Fibroblast of peridontal ligament (primary cell): ENCODE data around the gene SCLY.
"Not testable (repeated sequence)": the region's sequence is repeated elsewhere in the genome, so short reads cannot be mapped to it uniquely, and the experiment has no call there.

Experiments
- DNase-seq: peaks from one replicate; pipeline ENCODE4 v3.0.0-alpha.2; 2010; ENCODE audit errors: extremely low read depth

The SCLY gene

GRCh38 chr2:238040918-238041317, 19.9 kb upstream of the SCLY start:
- DNase-seq, result no peak

GRCh38 chr2:238042090-238042489, 18.7 kb upstream of the SCLY start:
- no peak for DNase-seq

GRCh38 chr2:238042849-238043584, 17.8 kb upstream of the SCLY start:
- DNase-seq, result no peak

DNA sequence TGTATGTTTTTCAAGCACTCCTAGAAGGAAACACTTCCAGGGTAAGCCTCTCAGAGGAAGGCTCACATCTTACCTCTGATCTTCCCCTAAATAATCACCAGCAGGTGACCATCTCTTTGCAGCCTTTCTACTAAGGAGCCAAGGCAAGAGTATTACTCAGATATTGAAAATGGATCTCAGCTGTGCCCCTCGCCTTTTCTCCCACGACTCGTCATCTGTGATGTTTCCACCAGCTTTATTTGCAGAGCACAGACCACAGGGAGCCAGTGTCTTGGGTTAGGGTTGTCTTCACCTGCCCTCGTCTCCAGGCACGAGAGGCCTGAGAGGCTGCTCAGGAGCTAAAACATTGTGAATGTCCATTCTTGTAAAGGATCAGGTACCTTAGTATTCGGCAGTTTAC, 16.9 kb upstream of the SCLY start:
- DNase-seq, result no peak

- no peak for DNase-seq
Measured at GRCh38 chr2:238045575-238045974, 15.2 kb upstream of the SCLY start.

DNA sequence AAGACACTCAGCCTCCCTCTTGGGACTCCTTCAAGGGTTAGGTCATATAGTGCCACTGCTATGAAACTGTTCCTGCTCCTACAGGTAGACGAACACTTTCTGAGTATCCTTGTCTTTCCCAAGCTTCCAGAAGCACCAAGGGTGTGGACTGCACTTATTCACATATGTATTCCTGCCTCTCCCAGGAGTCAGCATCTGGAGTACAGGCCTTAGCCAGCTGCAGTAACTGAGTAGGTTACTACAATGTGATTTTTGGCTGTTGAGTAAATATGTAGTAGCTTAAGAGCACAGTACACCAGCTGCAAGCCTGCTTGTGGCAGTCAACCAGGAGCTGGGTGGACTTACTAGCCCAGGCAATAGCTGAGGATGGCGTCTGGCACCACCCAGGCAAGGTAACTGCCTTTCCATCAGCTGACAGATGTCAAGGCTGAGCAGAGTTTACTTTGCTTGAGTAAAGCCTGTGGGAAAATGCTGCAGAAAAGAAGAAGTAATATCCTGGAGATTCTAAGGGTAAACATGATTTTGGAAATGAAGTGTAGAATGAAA, 14.0 kb upstream of the SCLY start:
- no peak for DNase-seq

DNA sequence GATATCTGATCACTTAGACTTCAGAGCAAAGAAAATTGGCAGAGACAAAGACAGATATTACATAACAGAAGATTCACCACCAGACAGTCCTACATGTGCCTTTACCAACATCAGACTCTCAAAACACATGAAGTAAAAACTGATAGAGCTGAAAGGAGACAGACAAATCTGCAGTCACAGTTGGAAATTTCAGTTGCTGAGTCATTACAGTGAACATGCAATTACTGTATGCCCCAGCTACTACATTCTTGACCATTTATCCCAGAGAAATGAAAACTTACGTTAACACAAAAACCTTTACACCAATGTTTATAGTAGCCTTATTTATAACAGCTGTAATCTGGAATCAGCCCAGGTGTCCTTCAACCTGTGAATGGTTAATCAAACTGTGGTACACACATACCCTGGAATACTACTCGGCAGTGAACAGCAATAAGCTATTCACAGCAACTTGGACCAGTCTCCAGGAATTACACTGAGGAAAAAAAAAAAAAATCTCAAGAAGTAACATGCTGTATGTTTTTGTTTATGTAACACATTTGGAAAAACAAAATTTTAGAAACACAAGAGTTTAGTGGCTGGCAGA, 7.5 kb upstream of the SCLY start:
- DNase-seq, result peak; percentile 67

- DNase-seq, result no peak
Measured at GRCh38 chr2:238055841-238056240, 5.0 kb upstream of the SCLY start.

DNA sequence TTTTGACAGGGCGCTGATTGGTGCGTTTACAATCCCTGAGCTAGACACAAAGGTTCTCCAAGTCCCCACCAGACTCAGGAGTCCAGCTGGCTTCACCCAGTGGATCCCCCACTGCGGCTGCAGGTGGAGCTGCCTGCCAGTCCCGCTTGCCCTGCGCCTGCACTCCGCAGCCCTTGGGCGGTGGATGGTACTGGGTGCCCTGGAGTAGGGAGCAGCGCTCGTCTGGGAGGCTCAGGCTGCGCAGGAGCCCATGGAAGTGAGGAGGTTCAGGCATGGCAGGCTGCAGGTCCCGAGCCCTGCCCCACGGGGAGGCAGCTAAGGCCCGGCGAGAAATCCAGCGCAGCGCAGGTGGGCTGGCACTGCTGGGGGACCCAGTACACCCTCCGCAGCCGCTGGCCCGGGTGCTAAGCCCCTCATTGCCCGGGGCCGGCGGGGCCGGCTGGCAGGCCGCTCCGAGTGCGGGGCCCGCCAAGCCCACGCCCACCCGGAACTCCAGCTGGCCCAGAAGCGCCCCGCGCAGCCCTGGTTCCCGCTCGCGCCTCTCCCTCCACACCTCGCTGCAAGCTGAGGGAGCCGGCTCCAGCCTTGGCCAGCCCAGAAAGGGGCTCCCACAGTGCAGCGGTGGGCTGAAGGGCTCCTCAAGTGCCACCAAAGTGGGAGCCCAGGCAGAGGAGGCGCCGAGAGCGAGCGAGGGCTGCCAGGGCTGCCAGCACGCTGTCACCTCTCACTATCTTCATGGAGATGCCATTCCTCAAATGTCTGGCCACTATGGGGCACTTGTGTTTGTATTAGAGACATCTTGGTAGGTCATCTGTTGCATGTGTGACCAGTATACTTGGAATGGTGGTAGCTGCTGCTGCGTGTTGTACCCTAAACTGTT, 2.9 kb upstream of the SCLY start:
- DNase-seq, result not testable (repeated sequence)

DNA sequence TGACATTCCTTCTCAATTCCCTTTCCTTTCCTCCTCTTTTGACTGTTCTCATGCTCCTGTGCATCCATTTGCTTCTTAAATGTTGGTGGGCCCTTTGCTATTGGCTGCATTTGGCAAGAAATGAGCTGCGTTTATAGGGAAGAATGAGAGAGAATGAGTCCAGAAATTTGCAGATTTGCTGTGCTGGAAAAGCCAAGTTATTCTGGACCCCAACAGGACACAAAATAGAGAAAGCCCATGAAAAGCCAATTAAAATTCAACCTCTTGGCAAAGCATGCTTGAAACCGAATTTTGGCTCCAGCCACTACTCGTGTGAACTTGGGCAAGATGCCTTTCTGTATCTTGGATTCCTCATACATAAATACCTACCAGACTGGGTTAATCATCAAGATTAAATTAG, 1.3 kb upstream of the SCLY start:
- DNase-seq, result no peak

- DNase-seq, result peak; percentile 40
Measured at GRCh38 chr2:238060096-238060541, 682 bp upstream of the SCLY start.

DNA sequence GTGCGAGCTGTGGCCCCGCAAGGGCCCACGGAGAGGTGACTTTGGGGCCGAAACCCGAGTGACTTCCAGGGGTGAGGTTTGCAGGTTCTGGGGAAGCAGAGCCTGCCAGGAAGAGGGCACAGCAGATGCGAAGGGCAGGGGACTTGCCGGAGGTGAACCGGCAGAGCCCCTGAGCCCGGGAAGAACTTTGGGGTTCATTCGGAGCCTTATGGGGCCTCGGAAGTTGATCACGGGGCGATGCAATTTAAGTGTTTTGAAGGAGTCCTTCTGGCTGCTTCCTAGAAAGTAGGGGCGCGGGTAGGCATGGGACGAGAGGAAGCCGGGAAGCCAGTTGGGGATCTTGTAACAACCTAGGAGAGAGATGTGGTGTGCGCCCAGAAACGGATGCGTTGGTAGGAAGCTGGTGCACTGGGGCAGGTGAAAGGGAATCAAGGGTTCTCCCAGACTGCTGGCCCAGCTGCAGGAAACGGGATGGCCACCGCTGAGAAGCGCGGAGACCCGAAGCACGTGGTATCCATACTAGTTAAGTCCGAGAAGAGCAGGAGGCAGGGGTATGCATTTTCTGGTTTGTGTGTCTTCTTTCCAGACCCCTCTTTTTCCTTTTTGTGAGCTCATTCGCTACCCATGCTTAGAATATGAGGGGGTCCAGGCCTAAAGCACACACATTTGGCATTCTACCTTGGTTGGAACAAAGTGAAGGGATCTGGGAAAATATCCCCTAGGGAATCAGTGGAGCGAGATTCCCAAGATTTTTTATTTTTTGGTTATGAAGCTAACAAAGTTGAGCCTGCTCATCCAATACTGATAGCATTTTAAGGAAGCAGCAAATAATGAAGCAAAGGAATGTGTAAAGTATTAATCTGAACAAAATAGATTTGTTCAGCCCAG, 758 bp downstream of the SCLY start:
- peak; percentile 37 for DNase-seq

- no peak for DNase-seq
Measured at GRCh38 chr2:238063414-238064189, 2.8 kb downstream of the SCLY start.

GRCh38 chr2:238064376-238064775, 3.6 kb downstream of the SCLY start:
- DNase-seq, result no peak

DNA sequence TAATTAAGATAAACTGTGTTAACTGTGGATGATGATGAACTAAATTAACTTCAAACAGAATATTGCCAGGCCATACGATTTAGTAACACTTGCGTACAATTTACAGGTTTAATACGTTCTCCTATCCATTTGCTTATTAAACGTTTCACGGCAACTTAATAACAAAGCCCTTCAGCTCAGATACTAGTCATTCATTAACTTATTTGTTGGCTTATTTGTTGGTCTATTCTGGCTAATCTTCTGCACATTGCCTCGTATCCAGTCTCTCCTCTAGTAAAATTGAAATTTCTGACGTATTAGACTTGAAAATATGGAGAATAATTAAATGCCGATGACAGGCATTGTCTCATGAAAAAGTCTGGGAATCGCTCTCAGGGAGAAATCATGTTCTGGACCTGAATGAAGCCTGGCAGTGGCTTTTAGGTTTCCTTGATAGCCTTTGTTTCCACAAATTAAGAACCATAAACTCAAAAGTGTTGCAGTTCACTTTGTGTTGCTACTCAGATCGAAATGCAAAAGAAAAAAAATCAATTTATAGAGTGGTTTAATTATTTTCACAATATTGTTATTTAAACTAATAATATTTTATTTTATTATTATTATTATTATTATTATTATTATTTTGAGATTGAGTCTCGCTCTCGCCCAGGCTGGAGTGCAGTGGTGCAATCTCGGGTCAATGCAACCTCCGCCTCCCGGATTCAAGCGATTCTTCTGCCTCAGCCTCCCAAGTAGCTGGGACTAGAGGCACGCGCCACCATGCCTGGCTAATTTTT, 4.5 kb downstream of the SCLY start:
- DNase-seq, result no peak

GRCh38 chr2:238066218-238066617, 5.4 kb downstream of the SCLY start:
- no peak for DNase-seq

- not testable (repeated sequence) for DNase-seq
Measured at GRCh38 chr2:238066718-238067117, 5.9 kb downstream of the SCLY start.

DNA sequence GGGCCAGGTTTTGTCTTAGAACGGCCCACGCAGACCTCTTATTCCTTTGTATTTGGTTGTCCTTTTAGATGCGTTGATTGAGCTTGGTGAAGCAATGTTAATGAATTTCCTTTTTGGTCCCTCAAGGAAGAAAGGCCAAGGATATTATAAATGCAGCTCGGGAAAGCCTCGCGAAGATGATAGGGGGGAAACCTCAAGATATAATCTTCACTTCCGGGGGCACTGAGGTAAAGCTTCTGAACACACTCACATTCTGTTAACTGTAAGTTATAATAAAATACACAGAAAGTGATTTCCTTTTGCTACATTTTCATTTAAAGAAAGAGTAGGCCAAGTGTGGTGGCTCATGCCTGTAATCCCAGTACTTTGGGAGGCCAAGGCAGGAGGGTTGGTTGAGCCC, 7.1 kb downstream of the SCLY start:
- no peak for DNase-seq

DNA sequence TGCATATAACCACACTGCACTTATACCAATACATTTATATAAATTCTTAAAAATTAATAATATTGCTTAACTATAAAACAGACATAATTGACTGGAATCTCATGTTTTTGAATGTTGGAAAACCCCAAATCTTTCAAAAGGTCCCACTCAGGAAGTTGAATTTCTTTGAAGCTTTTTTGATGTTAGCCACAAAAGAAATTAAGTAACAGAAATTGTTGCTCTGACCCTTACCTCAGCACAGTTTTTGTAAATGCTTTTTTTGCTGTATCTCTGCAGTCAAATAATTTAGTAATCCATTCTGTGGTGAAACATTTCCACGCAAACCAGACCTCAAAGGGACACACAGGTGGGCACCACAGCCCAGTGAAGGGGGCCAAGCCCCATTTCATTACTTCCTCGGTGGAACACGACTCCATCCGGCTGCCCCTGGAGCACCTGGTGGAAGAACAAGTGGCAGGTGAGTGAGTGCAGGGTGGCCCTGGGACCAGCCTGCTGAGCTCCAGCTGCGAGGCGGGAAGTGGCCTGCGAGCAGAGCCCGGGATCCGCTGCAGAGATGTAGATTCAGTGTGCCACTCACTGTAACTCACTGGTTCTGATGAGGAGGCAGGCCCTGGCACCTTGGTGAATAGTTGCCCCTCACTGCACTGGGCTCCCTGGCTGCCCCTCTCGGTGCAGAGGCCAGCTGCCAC, 8.4 kb downstream of the SCLY start:
- no peak for DNase-seq
